GM13977 (cell line): ENCODE measurements around the gene BCAS3.
"Not testable (repeated sequence)": the region's sequence is repeated elsewhere in the genome, so short reads cannot be mapped to it uniquely, and the experiment has no call there.

Source experiments
- DNase-seq: peaks from one replicate; pipeline ENCODE4 v3.0.0; 2012; ENCODE audit warnings: low spot score
- in situ Hi-C: fragments of 300-500 bp; cut with MboI; formaldehyde crosslinking; loops from one replicate; pipeline ENCODE4 v1.12.0; 2022; ENCODE audit warnings: low sequenced_read_pairs, low pct_unique_long_range_greater_than_20kb, mixed read lengths, inconsistent platforms; ENCODE audit not compliant: unreplicated experiment
- TF ChIP-seq, protein P1 (sequence below): IDR thresholded peaks from 2 replicates; pipeline ENCODE4 v1.5.1; 2012; ENCODE audit warnings: mild to moderate bottlenecking, control low read depth; ENCODE audit not compliant: insufficient read depth; ENCODE audit errors: extremely low read depth, missing control alignments

BCAS3 gene

DNA sequence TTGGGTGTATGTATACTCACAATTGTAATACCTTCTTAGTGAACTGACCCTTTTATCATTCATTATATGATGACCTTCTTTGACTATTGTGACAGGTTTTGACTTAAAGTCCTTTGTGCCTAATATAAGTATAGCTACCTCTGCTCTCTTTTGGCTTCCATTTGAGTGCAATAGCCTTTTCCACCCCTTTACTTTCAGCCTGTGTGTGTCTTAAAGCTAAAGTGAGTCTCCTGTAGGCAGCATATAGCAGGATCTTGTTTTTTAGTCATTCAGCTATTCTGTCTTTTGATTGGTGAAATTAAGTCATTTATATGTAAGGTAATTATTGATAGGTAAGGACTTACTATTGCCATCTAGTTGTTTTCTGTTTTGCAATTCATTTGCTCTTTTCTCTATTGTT, 758.6 kb downstream of the BCAS3 start:
- in situ Hi-C loops: no loop called here
- DNase-seq: no peak
- TF ChIP-seq, protein P1, sequence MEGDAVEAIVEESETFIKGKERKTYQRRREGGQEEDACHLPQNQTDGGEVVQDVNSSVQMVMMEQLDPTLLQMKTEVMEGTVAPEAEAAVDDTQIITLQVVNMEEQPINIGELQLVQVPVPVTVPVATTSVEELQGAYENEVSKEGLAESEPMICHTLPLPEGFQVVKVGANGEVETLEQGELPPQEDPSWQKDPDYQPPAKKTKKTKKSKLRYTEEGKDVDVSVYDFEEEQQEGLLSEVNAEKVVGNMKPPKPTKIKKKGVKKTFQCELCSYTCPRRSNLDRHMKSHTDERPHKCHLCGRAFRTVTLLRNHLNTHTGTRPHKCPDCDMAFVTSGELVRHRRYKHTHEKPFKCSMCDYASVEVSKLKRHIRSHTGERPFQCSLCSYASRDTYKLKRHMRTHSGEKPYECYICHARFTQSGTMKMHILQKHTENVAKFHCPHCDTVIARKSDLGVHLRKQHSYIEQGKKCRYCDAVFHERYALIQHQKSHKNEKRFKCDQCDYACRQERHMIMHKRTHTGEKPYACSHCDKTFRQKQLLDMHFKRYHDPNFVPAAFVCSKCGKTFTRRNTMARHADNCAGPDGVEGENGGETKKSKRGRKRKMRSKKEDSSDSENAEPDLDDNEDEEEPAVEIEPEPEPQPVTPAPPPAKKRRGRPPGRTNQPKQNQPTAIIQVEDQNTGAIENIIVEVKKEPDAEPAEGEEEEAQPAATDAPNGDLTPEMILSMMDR: no peak

- TF ChIP-seq, protein P1: no peak
- no peak for DNase-seq
- in situ Hi-C loops: no loop called here
These were observed 759.5 kb downstream of the BCAS3 start for GRCh38 chr17:61436995-61437704.

DNA sequence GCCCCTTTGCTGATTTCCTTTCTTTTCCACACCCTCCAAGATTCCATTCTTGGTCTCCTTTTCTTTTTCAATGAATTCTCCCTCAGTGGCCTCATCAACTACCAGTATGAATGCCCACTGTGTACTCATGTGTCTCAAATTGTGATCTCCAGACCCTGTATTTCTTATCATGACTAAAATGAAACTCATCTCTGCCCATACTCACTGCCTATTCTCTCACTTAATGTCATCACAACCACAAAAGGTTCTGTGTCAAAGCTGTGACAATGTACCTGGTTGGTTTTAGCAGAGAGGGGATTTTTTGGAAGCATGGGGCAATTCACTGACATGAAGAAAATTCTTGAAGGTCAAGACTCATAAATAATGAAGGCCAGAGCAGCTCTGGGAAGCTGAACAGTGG, 763.0 kb downstream of the BCAS3 start:
- DNase-seq: peak; percentile 63
- TF ChIP-seq, protein P1: no peak
- in situ Hi-C loops: no loop called here

GRCh38 chr17:61441507-61441906, 763.9 kb downstream of the BCAS3 start:
- in situ Hi-C loops, DNase-seq: not testable (repeated sequence)

GRCh38 chr17:61442136-61442775, 764.6 kb downstream of the BCAS3 start:
- no peak for DNase-seq
- TF ChIP-seq, protein P1: no peak
- in situ Hi-C loops: no loop called here
